RWPE1 (cell line): Measurements from ENCODE around the gene TMEM52B.

ENCODE experiments used
- CTCF ChIA-PET: fragments of 350-600 bp; sonication (Branson Sonifier 250); formaldehyde crosslinking; extraction: SDS; loops from one replicate; lab custom pipeline; 2021; lab: Yijun Ruan, JAX
- POLR2A ChIA-PET: fragments of 400-600 bp; formaldehyde crosslinking; extraction: SDS; loops from one replicate; lab custom pipeline; 2020; ENCODE audit warnings: antibody characterized with exemption; ENCODE audit not compliant: low non-redundant PET; lab: Yijun Ruan, JAX
- DNase-seq: peaks from one replicate; pipeline ENCODE4 v3.0.0; 2012; ENCODE audit warnings: low spot score
- H3K27ac ChIP-seq: fragments of 450-650 bp; 2 replicates; pipeline ENCODE4 v1.5.1; 2017
- TF ChIP-seq, protein P1 (sequence below): fragments of 450-650 bp; conservative IDR thresholded peaks from 2 replicates; pipeline ENCODE4 v1.5.1; 2017; ENCODE audit warnings: low read depth, mild to moderate bottlenecking

The TMEM52B gene

GRCh38 chr12:10167599-10167998 is 11.2 kb upstream of the TMEM52B start:
- no peak overlapping the region for H3K27ac ChIP-seq
- no peak for DNase-seq
- POLR2A ChIA-PET: no interaction called here
- TF ChIP-seq, protein P1, sequence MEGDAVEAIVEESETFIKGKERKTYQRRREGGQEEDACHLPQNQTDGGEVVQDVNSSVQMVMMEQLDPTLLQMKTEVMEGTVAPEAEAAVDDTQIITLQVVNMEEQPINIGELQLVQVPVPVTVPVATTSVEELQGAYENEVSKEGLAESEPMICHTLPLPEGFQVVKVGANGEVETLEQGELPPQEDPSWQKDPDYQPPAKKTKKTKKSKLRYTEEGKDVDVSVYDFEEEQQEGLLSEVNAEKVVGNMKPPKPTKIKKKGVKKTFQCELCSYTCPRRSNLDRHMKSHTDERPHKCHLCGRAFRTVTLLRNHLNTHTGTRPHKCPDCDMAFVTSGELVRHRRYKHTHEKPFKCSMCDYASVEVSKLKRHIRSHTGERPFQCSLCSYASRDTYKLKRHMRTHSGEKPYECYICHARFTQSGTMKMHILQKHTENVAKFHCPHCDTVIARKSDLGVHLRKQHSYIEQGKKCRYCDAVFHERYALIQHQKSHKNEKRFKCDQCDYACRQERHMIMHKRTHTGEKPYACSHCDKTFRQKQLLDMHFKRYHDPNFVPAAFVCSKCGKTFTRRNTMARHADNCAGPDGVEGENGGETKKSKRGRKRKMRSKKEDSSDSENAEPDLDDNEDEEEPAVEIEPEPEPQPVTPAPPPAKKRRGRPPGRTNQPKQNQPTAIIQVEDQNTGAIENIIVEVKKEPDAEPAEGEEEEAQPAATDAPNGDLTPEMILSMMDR: no peak
- CTCF ChIA-PET: no interaction called here

- ChIA-PET POLR2A (no interaction called here), CTCF (interaction anchor here (0.6 to 1.2 kb wide), 2 partner anchors 16 to 22 kb away, joined by 3 to 5 read pairs; no protein-coding TSS in a partner anchor)
- H3K27ac ChIP-seq: no peak overlapping the region
- no peak for DNase-seq
- TF ChIP-seq, protein P1: no peak
Observed at GRCh38 chr12:10169104-10169503, 9.7 kb upstream of the TMEM52B start.

- TF ChIP-seq, protein P1: no peak
- CTCF ChIA-PET: no interaction called here
- no peak overlapping the region for H3K27ac ChIP-seq
- POLR2A ChIA-PET: no interaction called here
- DNase-seq: peak; percentile 51
Observed at GRCh38 chr12:10170216-10170615, 8.6 kb upstream of the TMEM52B start.

DNA sequence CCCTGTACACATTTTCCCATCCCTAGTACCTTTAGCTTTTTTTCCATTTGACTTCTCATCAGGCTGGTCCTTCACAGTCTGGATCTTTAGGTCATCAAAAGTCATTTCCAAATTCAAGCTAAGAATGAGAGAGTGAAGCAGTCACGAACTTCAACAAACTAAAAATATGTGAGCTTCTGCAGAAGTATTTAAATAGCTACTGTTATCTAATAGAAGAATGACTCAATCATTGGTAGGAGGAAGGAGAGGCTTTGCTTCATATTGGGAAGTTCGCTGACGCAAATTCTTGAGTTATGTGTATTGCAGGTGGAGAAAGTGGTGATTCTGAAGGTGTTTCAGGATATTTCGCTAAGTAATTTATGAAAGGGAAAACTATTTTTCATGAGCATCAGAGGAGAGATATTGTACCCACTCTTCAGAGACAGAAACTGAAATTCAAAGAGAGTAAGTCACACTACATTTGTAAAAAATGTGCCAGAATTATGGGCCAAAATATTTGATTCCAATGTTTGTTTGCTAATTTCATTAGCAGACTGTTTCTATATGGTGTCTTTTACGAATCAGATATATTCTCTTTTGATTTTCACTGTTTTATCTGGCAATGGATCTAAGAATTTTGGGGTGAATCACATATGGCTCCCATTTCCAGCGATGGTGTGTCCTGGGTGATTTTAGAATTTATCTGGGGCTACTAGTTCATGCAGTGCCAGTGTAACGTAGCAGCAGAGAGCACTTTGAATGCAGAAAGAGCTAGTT is 6.7 kb upstream of the TMEM52B start, which contains the start of gene OLR1:
OLR1 (minus strand) TSS at position 160 of the 756 bp plus-strand sequence; CDS start at position 105, 55 bp downstream.
- TF ChIP-seq, protein P1: no peak
- ChIA-PET CTCF (interaction anchor here (0.7 kb wide), 1 partner anchor 18 kb away, joined by 4 read pairs; no protein-coding TSS in a partner anchor), POLR2A (no interaction called here)
- no peak for DNase-seq
- H3K27ac ChIP-seq: no peak within 1 kb of the TSS

DNA sequence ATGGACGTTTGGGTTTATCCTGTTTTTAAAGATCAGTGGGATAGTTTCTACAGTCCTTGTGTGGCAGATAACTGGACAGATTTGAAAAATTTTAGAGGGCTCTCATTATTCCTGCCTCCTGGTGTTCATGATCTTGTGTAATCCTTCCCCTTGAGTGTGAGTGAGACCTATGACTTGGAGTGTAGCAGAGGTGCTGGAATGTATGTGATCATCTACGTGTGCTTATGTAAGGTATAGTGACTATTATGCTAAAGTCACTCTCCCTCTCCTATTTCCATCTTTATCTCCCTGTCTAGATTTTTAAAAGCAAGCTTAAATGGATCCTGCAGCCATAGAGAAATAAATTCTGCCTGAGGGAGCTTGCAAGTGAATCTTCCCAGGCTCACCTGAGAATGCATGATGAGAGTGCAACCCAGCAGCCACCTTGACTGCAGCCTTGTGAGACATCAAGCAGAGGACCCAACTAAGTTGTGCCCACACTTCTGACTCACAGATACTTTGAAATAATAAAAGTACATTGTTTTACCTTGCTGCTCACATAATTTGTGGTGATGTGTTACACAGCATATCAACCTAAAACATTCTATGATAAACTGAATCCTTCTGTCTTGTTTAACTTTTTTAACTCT is 3.7 kb upstream of the TMEM52B start:
- DNase-seq: no peak
- H3K27ac ChIP-seq: no peak overlapping the region
- ChIA-PET POLR2A (no interaction called here), CTCF (interaction anchor here (1.3 kb wide), 1 partner anchor 22 kb away, joined by 11 read pairs; no protein-coding TSS in a partner anchor)
- TF ChIP-seq, protein P1: no peak

GRCh38 chr12:10175846-10176636 is 2.8 kb upstream of the TMEM52B start:
- POLR2A ChIA-PET: interaction anchor here (0.9 kb wide), 1 partner anchor 23 kb away, joined by 3 read pairs; no protein-coding TSS in a partner anchor
- CTCF ChIA-PET: interaction anchor here (0.6 to 1.3 kb wide), 4 partner anchors 23 to 1396 kb away, joined by 3 to 11 read pairs (median 4); no protein-coding TSS in a partner anchor
- H3K27ac ChIP-seq: no peak overlapping the region
- DNase-seq: peak; percentile 51
- TF ChIP-seq, protein P1: no peak
